SK-N-SH (cell line): ENCODE measurements around the gene POLA1. TPM values are rescaled to one million over a fixed set of nuclear protein-coding genes. Genes with fewer than 3 reads are reported as not detected.

ENCODE experiments used
- CTCF ChIA-PET: fragments of 300-600, 350-600 bp; formaldehyde crosslinking; extraction: SDS; loops from one replicate; lab custom pipeline; 2021; lab: Yijun Ruan, JAX
- POLR2A ChIA-PET: fragments of 350-600 bp; sonication (Branson Sonifier 250); formaldehyde crosslinking; extraction: SDS; loops from one replicate; lab custom pipeline; 2020; ENCODE audit warnings: antibody characterized with exemption, inconsistent platforms; lab: Yijun Ruan, JAX
- DNase-seq: peaks from one replicate; pipeline ENCODE4 v3.0.0; 2012
- H2AFZ ChIP-seq: fragments of 200-600 bp; sonication (generic); 2 replicates; pipeline ENCODE4 v1.8.1; 2016; ENCODE audit warnings: antibody characterized with exemption, mild to moderate bottlenecking, low read depth
- H3F3A ChIP-seq: fragments of 200-600 bp; sonication (generic); replicated peaks from 2 replicates; pipeline ENCODE3; 2016; ENCODE audit warnings: antibody characterized with exemption, mild to moderate bottlenecking; ENCODE audit not compliant: insufficient read depth
- H3K27ac ChIP-seq, 2 experiments: fragments of 200-500 bp in 1 of 2; fragments of 200-600 bp in 1 of 2; sonication (Bioruptor generic) in 1 of 2; sonication (generic), shearing (Covaris generic) in 1 of 2; 2 replicates each; pipeline versions ENCODE4 v1.5.1 to v1.6.1; 2014 to 2016; ENCODE audit warnings: low read depth in 2 of 2, inconsistent platforms in 1 of 2, low read length in 1 of 2, mild to moderate bottlenecking in 1 of 2, mixed read lengths in 1 of 2
- H3K27me3 ChIP-seq: fragments of 200-600 bp; sonication (generic), shearing (Covaris generic); 2 replicates; pipeline ENCODE4 v1.6.1; 2016; ENCODE audit warnings: mixed run types; ENCODE audit not compliant: insufficient read depth
- H3K36me3 ChIP-seq, 2 experiments: fragments of 200-500 bp in 1 of 2; fragments of 200-600 bp in 1 of 2; sonication (Bioruptor generic) in 1 of 2; sonication (generic) in 1 of 2; replicated peaks in 1 of 2; 2 replicates each; pipeline versions ENCODE3 to v1.5.1; 2014 to 2016; ENCODE audit warnings: low read length in 1 of 2, mild to moderate bottlenecking in 1 of 2; ENCODE audit not compliant: insufficient read depth in 2 of 2, control insufficient read depth in 1 of 2
- H3K4me1 ChIP-seq, 2 experiments: fragments of 200-500 bp in 1 of 2; fragments of 200-600 bp in 1 of 2; sonication (Bioruptor generic) in 1 of 2; sonication (generic), shearing (Covaris generic) in 1 of 2; 2 replicates each; pipeline versions ENCODE4 v1.5.1 to v1.6.1; 2014 to 2016; ENCODE audit warnings: low read depth in 1 of 2, low read length in 1 of 2, mixed run types in 1 of 2; ENCODE audit not compliant: insufficient read depth in 2 of 2, control insufficient read depth in 1 of 2
- H3K4me2 ChIP-seq: fragments of 200-600 bp; sonication (generic), shearing (Covaris generic); 2 replicates; pipeline ENCODE4 v1.6.1; 2017; ENCODE audit warnings: mixed run types
- H3K4me3 ChIP-seq, 2 experiments: fragments of 200-500 bp in 1 of 2; fragments of 200-600 bp in 1 of 2; sonication (Bioruptor generic) in 1 of 2; sonication (generic), shearing (Covaris generic) in 1 of 2; 2 replicates each; pipeline versions ENCODE4 v1.5.1 to v1.8.1; 2014 to 2016; ENCODE audit warnings: low read depth in 2 of 2, inconsistent platforms in 1 of 2, low read length in 1 of 2, mild to moderate bottlenecking in 1 of 2, mixed read lengths in 1 of 2, moderate library complexity in 1 of 2
- H3K79me2 ChIP-seq: fragments of 200-600 bp; sonication (generic); 2 replicates; pipeline ENCODE4 v1.8.1; 2017; ENCODE audit warnings: mild to moderate bottlenecking; ENCODE audit not compliant: insufficient read depth
- H3K9ac ChIP-seq: fragments of 200-600 bp; sonication (generic); 2 replicates; pipeline ENCODE4 v1.6.1; 2017; ENCODE audit warnings: mixed run types
- H3K9me2 ChIP-seq: fragments of 200-600 bp; sonication (generic); 2 replicates; pipeline ENCODE4 v1.6.1; 2017; ENCODE audit warnings: mixed run types
- H3K9me3 ChIP-seq: fragments of 200-600 bp; sonication (generic); 2 replicates; pipeline ENCODE4 v1.6.1; 2017; ENCODE audit warnings: mixed run types, mild to moderate bottlenecking, moderate library complexity
- H4K20me1 ChIP-seq: fragments of 200-600 bp; sonication (generic); 2 replicates; pipeline ENCODE4 v1.6.1; 2017; ENCODE audit warnings: mild to moderate bottlenecking, mixed run types; ENCODE audit not compliant: insufficient read depth
- CHD2 ChIP-seq: fragments of 150-350 bp; IDR thresholded peaks from 2 replicates; pipeline ENCODE4 v1.6.1; 2018; ENCODE audit warnings: low read length; ENCODE audit not compliant: partially characterized antibody
- CTCF ChIP-seq: fragments of 200-600 bp; sonication (generic); IDR thresholded peaks from 2 replicates; pipeline ENCODE4 v1.6.1; 2017; ENCODE audit warnings: antibody characterized with exemption, mild to moderate bottlenecking, moderate library complexity
- ELF1 ChIP-seq: IDR thresholded peaks from 2 replicates; pipeline ENCODE4 v1.4.0; 2012
- EZH2phosphoT487 ChIP-seq: fragments of 200-600 bp; sonication (generic); IDR thresholded peaks from 2 replicates; pipeline ENCODE4 v1.6.1; 2017; ENCODE audit warnings: low read depth, mixed run types, mild to moderate bottlenecking, antibody characterized with exemption, moderate library complexity, borderline replicate concordance
- FOXJ3 ChIP-seq: sonication (generic); formaldehyde crosslinking; IDR thresholded peaks from 2 replicates; pipeline ENCODE4 v1.5.1; 2020; ENCODE audit warnings: mild to moderate bottlenecking, missing genetic modification reagents
- FOXM1 ChIP-seq: IDR thresholded peaks from 2 replicates; pipeline ENCODE4 v1.4.0; 2012; ENCODE audit warnings: low read depth, mild to moderate bottlenecking
- GATA2 ChIP-seq: sonication (generic); formaldehyde crosslinking; IDR thresholded peaks from 2 replicates; pipeline ENCODE4 v1.5.0; 2020; ENCODE audit warnings: mild to moderate bottlenecking, missing genetic modification reagents
- JUND ChIP-seq: IDR thresholded peaks from 2 replicates; pipeline ENCODE4 v1.4.0; 2012
- MAX ChIP-seq: IDR thresholded peaks from 2 replicates; pipeline ENCODE4 v1.4.0; 2012; ENCODE audit warnings: low read depth
- NFIC ChIP-seq: IDR thresholded peaks from 2 replicates; pipeline ENCODE4 v1.4.0; 2012; ENCODE audit warnings: borderline replicate concordance
- RAD21 ChIP-seq: IDR thresholded peaks from 2 replicates; pipeline ENCODE4 v1.6.1; 2012; ENCODE audit warnings: mild to moderate bottlenecking, low read length
- RCOR1 ChIP-seq: fragments of 150-350 bp; IDR thresholded peaks from 2 replicates; pipeline ENCODE4 v1.6.1; 2017; ENCODE audit warnings: antibody characterized with exemption, low read length
- REST ChIP-seq: IDR thresholded peaks from 2 replicates; pipeline ENCODE4 v1.6.1; 2012; ENCODE audit warnings: mild to moderate bottlenecking, low read depth, low read length, moderate library complexity
- SMC3 ChIP-seq: IDR thresholded peaks from 2 replicates; pipeline ENCODE4 v1.6.1; 2012; ENCODE audit warnings: low read depth, low read length, improper control_type of control experiment
- TCF12 ChIP-seq: IDR thresholded peaks from 2 replicates; pipeline ENCODE4 v1.4.0; 2012
- TEAD4 ChIP-seq: IDR thresholded peaks from 2 replicates; pipeline ENCODE4 v1.4.0; 2012; ENCODE audit warnings: mild to moderate bottlenecking, borderline replicate concordance; ENCODE audit not compliant: insufficient read depth
- USF2 ChIP-seq: fragments of 150-350 bp; IDR thresholded peaks from 2 replicates; pipeline ENCODE4 v1.6.1; 2017; ENCODE audit warnings: antibody characterized with exemption, low read length, low read depth, borderline replicate concordance
- YY1 ChIP-seq: IDR thresholded peaks from 2 replicates; pipeline ENCODE4 v1.4.0; 2012; ENCODE audit warnings: low read depth, mild to moderate bottlenecking
- WGBS: methylation state at CpG from one replicate; pipeline ENCODE4 v1.1.6; 2017; ENCODE audit warnings: low lambda C conversion rate; 5-methylcytosine and 5-hydroxymethylcytosine counted together
- polyA plus RNA-seq, 3 experiments: library from polyadenylated mRNA; depleted of rRNA; stranded (reverse); fragments of >200 nt; gene quantifications; 2 replicates each; pipeline ENCODE4 v1.2.3, GENCODE V29; 2012
- TF ChIP-seq, protein P1 (sequence below): fragments of 150-350 bp; IDR thresholded peaks from 2 replicates; pipeline ENCODE4 v1.6.1; 2016; ENCODE audit warnings: mild to moderate bottlenecking, low read depth, low read length

The POLA1 gene
- polyA plus RNA-seq, 1 of the 3 experiments (the other 2 are of a cell fraction), result 2.8 TPM

DNA sequence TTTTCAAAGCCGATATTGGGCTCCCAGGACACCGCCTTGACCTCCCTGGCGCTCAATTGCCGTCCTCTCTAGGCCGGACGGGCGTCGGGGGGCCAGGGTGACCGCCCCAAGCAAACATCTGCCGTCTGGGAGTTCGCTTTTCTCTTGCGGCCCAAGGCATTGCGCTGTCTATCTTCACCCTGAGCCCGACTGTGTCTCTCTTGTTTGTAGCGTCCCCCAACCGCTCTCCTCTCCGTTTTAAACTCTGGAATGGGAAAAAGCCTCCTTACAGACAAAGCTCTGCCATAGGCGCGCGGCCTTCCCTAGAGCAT, 322.6 kb downstream of the POLA1 start:
- no peaks in the 10 kb centered on the region for H3K9me2 ChIP-seq
- CTCF ChIA-PET, result interaction anchor here (0.8 to 3.1 kb wide), 3 partner anchors 125 to 177 kb away, joined by 3 to 10 read pairs (median 4); no protein-coding TSS in a partner anchor
- DNase-seq, result no peak
- no peaks in the 10 kb centered on the region for H4K20me1 ChIP-seq
- H3K4me1 ChIP-seq, result peaks cover 0 to 12% of the 10 kb centered on the region in 2 experiments; a peak in 1 of 4 replicates
- H2AFZ ChIP-seq, result no peak overlapping the region
- H3K4me2 ChIP-seq, result no peak overlapping the region
- H3K9ac ChIP-seq, result no peak overlapping the region
- H3K27me3 ChIP-seq, result peaks cover 82% of the 10 kb centered on the region
- TF ChIP-seq RCOR1, result no peak
- no peak for TF ChIP-seq MAX
- TF ChIP-seq ELF1, result no peak
- no peak for TF ChIP-seq TEAD4
- no peak for TF ChIP-seq EZH2phosphoT487
- no peak for TF ChIP-seq CTCF
- no peak for TF ChIP-seq YY1
- TF ChIP-seq TCF12, result no peak
- no peak for TF ChIP-seq NFIC
- TF ChIP-seq FOXJ3, result no peak
- no peak for TF ChIP-seq CHD2
- TF ChIP-seq JUND, result no peak
- TF ChIP-seq FOXM1, result no peak
- TF ChIP-seq SMC3, result no peak
- TF ChIP-seq, protein P1, sequence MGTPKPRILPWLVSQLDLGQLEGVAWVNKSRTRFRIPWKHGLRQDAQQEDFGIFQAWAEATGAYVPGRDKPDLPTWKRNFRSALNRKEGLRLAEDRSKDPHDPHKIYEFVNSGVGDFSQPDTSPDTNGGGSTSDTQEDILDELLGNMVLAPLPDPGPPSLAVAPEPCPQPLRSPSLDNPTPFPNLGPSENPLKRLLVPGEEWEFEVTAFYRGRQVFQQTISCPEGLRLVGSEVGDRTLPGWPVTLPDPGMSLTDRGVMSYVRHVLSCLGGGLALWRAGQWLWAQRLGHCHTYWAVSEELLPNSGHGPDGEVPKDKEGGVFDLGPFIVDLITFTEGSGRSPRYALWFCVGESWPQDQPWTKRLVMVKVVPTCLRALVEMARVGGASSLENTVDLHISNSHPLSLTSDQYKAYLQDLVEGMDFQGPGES, result no peak
- TF ChIP-seq, all 33 proteins: peak for 0
- Histone ChIP-seq H3K9me3 (no peaks in the 10 kb centered on the region), H3K4me3 (no peak overlapping the region), H3K36me3 (no peaks in the 10 kb centered on the region), H3F3A (no peaks in the 10 kb centered on the region), H3K79me2 (no peaks in the 10 kb centered on the region), H3K27ac (no peak overlapping the region)
- WGBS, result 59% methylated on average over 20 of the region's 20 CpGs
- POLR2A ChIA-PET, result no interaction called here

DNA sequence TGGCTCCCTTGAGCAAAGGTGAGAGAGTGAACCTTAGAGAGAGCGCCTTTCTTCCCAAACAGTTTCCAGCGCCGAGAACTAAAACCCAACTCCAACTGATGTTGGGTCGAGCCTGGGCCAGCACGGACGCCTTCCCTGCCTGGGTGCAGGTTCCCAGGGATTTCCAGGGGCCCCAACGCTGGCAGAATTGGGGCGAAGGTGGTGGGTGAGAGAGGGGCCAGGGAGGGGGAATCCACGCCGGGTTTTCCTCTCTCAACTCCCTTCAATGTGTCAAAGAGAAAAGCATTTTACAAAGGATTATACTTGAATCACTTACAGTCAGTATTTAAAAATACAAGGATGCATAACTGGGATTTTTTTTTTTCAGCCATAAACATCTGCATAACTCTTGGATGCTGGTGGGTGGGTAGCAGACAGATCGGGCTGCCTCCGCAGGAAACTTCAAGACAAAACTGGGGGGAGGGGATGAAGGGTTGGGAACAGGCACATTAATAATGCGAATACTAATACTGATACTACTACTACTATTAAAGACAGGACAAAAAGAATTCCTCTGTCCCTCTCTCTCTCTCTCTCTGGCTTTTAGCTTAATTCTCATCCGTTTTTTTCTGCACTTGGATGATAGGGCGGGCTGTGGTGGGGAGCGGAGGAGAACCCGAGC, 323.4 kb downstream of the POLA1 start:
- H2AFZ ChIP-seq, result peak overlapping the region; percentile 59; the same call in 1 of the 2 replicates
- H4K20me1 ChIP-seq, result no peaks in the 10 kb centered on the region
- H3F3A ChIP-seq, result no peaks in the 10 kb centered on the region
- H3K4me3 ChIP-seq, result peak overlapping the region; percentile 19 to 51; a peak in 3 of 4 replicates
- H3K4me1 ChIP-seq, result peaks cover 0 to 12% of the 10 kb centered on the region in 2 experiments; a peak in 1 of 4 replicates
- no peaks in the 10 kb centered on the region for H3K9me2 ChIP-seq
- no peaks in the 10 kb centered on the region for H3K36me3 ChIP-seq
- POLR2A ChIA-PET, result no interaction called here
- CTCF ChIA-PET, result interaction anchor here (0.8 to 3.1 kb wide), 3 partner anchors 124 to 178 kb away, joined by 3 to 10 read pairs (median 4); no protein-coding TSS in a partner anchor
- whole genome bisulfite sequencing, result 31% methylated on average over 11 of the region's 17 CpGs
- peaks cover 82% of the 10 kb centered on the region for H3K27me3 ChIP-seq
- H3K4me2 ChIP-seq, result peak overlapping the region; percentile 58; the same call in 1 of the 2 replicates
- H3K9ac ChIP-seq, result no peak overlapping the region
- H3K9me3 ChIP-seq, result no peaks in the 10 kb centered on the region
- H3K27ac ChIP-seq, result no peak overlapping the region
- DNase-seq, result no peak
- no peaks in the 10 kb centered on the region for H3K79me2 ChIP-seq
- TF ChIP-seq RAD21 (no peak), REST (no peak), GATA2 (CRISPR knock-in tag) (no peak), NFIC (no peak), FOXM1 (no peak), USF2 (no peak), YY1 (no peak), FOXJ3 (no peak)
